Stimulated activated CD4-positive, alpha-beta T cell treated with anti-CD3 and anti-CD28 coated beads, Interleukin-2, amount 100 ng/mL, for 48 hours (primary cell): ENCODE measurements around the gene BAZ1B.
"Not testable (repeated sequence)": the region's sequence is repeated elsewhere in the genome, so short reads cannot be mapped to it uniquely, and the experiment has no call there.

Source experiments
- DNase-seq, 2 donors: peaks; one replicate each; pipeline ENCODE4 v3.0.0-alpha.2; 2020

BAZ1B gene

GRCh38 chr7:73495507-73495906, 26.6 kb downstream of the BAZ1B start:
- not testable (repeated sequence) for DNase-seq

- no peak for DNase-seq
Measured at GRCh38 chr7:73489976-73490375, 32.1 kb downstream of the BAZ1B start.

DNA sequence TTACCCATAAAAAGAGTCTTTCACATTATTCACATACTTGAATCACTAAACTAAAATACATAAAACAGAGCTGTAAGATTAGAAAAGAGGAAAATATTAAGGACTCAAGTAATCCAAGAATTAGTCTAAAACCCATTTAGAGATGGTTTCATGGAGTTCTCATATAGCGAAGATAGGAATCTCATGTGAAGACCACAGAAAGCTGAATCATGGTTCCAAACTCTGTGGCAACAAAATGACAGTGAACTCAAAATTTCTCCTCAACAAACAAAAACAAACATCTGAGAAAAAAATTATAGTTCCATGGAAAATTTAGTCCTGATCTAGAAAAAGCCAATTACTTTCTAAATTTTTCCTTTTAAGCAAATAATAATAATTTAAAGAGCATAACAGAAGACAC, 34.6 kb downstream of the BAZ1B start:
- no peak for DNase-seq

DNA sequence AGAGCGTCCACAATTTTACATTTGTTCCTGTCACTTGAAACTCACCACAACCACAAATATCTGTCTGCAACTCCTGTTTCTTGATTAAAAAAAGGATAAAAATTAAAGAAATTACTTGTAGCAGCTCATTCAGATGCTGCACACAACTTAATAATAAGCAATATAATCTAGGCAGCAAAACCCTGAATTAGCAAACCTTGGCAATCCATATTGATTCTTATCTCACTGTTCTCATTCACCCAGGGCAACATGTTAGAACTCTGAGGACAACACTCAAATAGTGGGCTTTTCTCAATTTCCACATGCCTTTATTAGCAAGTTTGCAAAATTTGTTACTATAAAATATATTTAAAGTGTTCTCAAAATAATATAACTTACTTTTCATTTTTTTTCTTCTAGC, 38.9 kb downstream of the BAZ1B start:
- no peak for DNase-seq

DNA sequence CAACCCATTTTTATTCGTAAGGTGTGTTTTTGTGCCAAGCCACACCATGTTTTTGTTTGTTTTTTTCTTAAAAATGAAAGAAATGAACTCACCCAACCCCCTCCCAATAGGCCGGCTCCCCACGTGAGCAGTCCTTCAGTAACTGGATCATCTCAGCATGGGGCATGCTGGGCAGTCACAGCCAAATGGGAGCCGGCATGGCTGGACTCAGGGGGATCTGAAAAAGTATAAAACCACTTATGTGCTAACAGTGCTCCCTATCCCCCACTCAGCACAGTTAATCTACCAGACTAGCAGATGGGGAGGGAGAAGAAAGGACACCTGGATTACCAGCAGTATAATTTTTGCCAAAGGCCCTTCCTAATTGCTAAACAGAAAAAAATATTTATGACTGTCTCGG, 39.3 kb downstream of the BAZ1B start:
- DNase-seq: no peak

- DNase-seq: not testable (repeated sequence)
Measured at GRCh38 chr7:73481521-73481920, 40.6 kb downstream of the BAZ1B start.

DNA sequence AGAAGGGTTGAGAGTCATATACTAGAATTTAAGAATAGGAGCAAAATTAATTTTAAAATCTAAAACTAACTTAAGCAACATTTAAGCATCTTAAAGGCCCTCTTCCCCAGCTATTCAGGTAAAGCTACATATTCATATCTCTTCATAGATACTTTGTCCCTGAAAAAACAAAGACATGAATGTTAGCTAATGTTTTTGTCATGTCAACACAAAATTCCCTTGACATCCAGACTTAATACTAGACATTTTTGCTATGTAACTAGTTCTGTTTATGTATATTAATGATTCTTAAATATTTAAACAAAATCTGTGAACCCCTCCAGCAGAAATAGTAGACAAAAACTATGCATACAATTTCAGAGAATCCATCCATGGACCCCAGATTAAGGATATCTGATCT, 43.5 kb downstream of the BAZ1B start:
- no peak for DNase-seq

DNA sequence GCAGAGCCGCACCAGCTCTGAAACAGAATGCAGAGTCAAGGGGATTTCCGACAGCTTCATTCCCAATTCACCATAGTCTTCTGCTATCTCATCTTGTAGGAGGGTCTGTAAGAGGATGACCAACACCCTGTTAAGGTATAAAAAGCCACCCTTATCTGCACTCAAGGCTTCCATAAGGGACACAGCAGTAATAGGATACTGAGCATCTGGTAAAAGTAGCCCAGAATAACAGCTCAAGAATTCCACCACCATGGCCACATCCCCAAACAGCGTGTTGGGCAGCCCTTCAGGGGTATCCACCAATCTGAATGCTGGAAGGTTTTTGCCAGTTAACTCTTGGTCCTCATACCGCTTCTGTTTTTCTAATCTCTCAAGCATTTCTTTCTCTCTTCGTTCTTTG, 44.7 kb downstream of the BAZ1B start:
- no peak for DNase-seq

DNA sequence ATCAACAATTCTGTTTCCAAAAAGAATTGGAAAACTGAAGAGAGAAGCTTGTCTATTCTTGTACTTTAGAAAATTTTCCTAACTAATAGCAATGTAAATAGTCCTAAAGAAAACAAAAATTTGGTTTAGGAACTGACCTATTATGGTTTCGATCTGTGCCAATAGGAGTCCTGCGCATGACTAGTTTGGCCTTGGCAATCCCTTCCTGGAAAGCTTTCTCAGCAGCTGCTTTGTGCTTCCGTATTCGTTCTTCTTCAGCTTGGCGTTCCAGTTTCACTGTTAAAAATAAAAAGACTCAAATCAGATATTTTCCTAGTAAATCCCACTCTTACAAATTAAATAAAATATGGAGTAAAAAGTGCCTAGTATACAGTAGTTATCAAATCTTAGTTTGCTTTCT, 51.9 kb downstream of the BAZ1B start:
- DNase-seq: no peak

DNA sequence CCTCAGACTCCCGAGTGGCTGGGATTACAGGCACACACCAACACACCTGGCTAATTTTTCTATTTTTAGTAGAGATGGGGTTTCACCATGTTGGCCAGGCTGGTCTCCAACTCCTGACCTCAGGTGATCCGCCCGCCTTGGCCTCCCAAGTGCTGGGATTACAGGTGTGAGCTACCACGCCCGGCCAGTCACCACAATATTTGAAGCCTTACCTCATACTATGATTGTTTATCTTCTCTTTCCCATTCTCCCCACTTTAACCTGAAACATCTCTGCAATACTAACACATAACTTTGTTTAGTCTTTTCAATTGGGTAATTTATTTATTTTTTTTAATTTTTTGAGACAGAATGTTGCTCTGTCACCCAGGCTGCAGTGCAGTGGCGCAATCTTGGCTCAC, 55.0 kb downstream of the BAZ1B start:
- DNase-seq: not testable (repeated sequence)

DNA sequence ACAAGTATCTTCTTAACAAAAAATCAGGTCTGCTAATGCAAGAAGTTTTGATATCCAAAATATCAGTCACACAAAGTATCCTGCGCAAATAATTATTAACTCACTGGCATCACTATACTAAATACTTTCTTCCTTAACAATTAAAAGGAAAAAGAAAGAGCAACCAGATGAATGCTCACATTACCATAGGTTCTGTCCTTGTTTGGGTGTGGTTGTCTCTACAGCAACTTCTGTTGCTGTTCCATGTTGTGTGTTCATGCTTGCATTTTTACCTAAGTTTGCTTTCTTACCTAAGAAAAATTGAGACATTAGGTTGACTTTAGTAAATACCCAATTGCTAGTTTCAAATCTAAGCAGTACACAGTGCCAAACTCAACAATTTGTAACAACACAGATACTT, 56.0 kb downstream of the BAZ1B start:
- no peak for DNase-seq

- DNase-seq: no peak
Measured at GRCh38 chr7:73463966-73464365, 58.1 kb downstream of the BAZ1B start.

DNA sequence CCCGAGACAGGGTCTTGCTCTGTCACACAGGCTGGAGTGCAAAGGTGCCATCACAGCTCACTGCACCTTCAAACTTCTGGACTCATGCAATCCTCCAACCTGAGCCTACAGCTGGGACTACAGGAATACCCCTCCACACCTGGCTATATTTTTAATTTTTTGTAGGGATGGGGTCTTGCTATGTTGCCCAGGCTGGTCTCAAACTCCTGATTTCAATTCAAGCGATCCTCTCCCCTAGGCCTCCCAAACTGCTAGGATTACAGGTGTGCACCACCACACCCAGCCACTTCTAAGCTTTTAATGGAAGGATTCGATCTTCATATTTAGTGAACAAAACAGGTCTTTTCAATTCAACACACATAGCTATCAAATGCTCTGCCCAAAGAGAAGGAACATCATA, 58.8 kb downstream of the BAZ1B start:
- DNase-seq: no peak

DNA sequence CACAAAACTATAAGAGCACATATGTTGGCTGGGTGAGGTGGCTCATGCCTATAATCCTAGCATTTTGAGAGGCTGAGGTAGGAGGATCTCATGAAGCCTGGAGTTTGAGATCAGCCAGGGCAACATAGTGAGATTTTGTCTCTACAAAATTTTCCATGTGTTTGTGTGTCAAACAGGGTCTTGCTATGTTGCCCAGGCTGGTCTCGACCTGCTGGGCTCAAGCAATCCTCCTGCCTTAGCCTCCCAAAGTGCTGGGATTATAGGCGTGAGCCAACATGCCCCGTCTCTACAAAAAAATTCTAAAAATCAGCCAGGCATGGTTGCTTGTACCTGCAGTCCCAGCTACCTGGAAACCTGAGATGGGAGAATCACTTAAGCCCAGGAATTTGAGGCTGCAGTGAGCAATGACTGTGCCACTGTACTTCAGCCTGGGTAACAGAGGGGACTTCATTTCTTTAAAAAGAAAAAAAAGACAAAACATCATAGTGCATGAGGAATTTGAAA, 60.3 kb downstream of the BAZ1B start:
- DNase-seq: no peak

GRCh38 chr7:73454424-73454823, 67.7 kb downstream of the BAZ1B start:
- DNase-seq: no peak

DNA sequence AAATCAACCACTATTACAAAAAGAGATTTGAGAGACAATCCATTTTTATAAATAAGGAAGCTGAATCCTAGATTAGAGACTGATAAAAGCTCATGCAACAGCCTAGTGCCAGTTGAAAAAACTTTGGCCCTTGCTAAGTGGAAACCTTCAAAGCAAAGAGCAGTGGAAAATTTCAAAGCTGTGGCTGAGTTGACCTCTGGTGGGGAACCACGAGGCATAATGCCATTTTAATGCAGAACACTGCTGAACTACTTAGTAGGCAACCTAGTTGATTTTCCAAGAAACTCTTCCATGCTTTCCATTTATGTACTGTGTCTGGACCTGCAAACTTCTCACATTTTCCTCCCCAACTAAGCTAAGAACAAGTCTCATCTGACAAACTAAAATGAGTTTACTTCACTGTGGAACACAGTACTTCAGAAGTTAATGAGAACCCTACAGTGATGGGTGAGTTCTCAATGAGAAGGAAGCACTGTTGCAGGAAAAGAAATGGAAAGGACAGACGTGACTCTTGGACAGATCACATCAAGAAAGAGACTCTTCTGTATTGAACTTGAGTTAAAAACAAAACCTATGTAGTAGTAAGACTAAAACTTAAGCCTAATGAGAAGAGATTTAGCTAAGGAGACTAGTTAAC, 69.0 kb downstream of the BAZ1B start:
- DNase-seq: no peak

- no peak for DNase-seq
Measured at GRCh38 chr7:73451780-73452398, 70.2 kb downstream of the BAZ1B start.

- DNase-seq: no peak
Measured at GRCh38 chr7:73449422-73449821, 72.7 kb downstream of the BAZ1B start.

- no peak for DNase-seq
Measured at GRCh38 chr7:73448609-73449008, 73.5 kb downstream of the BAZ1B start.

DNA sequence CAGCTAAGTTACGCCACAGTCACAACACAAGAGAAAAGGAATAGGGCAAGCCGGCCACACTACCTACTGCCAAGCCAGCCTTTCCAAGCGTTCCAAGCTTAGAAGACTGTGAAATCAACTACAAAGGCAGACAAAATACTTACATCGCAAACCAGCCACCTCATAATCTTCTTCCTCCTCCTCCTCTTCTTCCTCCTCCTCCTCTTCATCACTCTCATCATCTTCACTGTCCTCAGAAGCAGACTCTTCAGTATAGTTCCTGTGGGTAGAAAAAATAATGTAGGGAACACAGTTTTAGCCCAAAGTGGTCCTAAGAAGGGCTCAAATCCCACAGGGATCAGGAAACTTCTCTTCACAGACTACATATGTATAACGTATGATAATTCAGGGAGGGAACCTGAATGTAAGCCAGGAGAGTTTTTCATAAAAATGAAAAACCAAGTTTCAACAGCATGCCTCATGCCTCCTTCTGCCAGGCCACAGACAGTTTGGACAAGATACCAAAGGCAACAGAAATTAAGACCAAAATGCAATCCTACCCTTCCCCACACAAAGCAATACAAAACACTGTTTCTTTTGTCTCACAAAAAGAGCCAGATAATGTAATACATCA, 74.9 kb downstream of the BAZ1B start:
- no peak for DNase-seq

GRCh38 chr7:73446682-73447081, 75.4 kb downstream of the BAZ1B start:
- no peak for DNase-seq

GRCh38 chr7:73443548-73444255, 78.4 kb downstream of the BAZ1B start:
- no peak for DNase-seq

- DNase-seq: no peak
Measured at GRCh38 chr7:73442903-73443500, 79.1 kb downstream of the BAZ1B start.
